ENCODE measurements around the gene ERF. TPM values are rescaled to one million over a fixed set of nuclear protein-coding genes. Genes with fewer than 3 reads are reported as not detected.

Gene ERF
- total RNA-seq, 1 experiment from 2014 or later = 96.1 TPM

DNA sequence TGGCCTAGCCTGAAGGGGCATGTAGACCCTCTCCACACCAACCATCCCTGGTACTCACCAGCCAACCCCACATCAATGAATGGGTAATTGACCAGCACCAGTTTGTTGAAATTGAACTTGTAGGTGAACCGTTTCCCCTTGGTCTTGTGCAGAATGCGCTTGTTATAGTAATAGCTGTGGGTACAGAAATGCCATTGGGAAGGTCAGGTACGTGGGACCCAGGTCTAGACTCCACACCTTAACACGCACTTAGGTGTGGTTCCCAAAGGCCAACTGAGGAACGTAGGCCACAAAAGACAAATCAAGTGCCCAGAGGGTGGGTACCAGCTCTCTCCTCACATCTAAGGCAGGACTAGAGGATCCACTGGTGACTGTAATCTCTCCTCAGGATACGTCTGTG lies 5.2 kb downstream of the ERF start:
- peaks cover 0 to 7% of the 10 kb centered on the region in 2 experiments; a peak in 2 of 4 replicates for H3K36me3 ChIP-seq (ENCODE audit: control insufficient read depth in 1 of 2, insufficient read depth in 2 of 2, low read length in 2 of 2)
- H3K9me2 ChIP-seq (ENCODE audit: insufficient read depth) = no peaks in the 10 kb centered on the region
- no peak for TF ChIP-seq ZNF274 (IDR thresholded peaks at IDR 0.05; ENCODE audit: low read depth, low read length)
- TF ChIP-seq, protein P1, sequence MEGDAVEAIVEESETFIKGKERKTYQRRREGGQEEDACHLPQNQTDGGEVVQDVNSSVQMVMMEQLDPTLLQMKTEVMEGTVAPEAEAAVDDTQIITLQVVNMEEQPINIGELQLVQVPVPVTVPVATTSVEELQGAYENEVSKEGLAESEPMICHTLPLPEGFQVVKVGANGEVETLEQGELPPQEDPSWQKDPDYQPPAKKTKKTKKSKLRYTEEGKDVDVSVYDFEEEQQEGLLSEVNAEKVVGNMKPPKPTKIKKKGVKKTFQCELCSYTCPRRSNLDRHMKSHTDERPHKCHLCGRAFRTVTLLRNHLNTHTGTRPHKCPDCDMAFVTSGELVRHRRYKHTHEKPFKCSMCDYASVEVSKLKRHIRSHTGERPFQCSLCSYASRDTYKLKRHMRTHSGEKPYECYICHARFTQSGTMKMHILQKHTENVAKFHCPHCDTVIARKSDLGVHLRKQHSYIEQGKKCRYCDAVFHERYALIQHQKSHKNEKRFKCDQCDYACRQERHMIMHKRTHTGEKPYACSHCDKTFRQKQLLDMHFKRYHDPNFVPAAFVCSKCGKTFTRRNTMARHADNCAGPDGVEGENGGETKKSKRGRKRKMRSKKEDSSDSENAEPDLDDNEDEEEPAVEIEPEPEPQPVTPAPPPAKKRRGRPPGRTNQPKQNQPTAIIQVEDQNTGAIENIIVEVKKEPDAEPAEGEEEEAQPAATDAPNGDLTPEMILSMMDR (IDR thresholded peaks at IDR 0.05 in 2 of 3, conservative IDR thresholded peaks at IDR 0.05 in 1 of 3; ENCODE audit: borderline replicate concordance in 1 of 3, insufficient read depth in 1 of 3, low read depth in 2 of 3, low read length in 2 of 3) = no peak
- no peak for TF ChIP-seq EZH2phosphoT487 (IDR thresholded peaks at IDR 0.05; ENCODE audit: borderline replicate concordance)
- TF ChIP-seq TCF7L2 (IDR thresholded peaks at IDR 0.05; ENCODE audit: borderline replicate concordance, extremely low read depth, insufficient read depth, insufficient read length) = no peak
- TF ChIP-seq JUND (IDR thresholded peaks at IDR 0.05) = no peak
- no peak for TF ChIP-seq ELF1 (IDR thresholded peaks at IDR 0.05; ENCODE audit: borderline replicate concordance, low read depth)
- TF ChIP-seq SRF (IDR thresholded peaks at IDR 0.05; ENCODE audit: low read depth) = no peak
- TF ChIP-seq EZH2 (IDR thresholded peaks at IDR 0.05) = no peak
- no peak for TF ChIP-seq ZFX (IDR thresholded peaks at IDR 0.05)
- TF ChIP-seq CBX3 (IDR thresholded peaks at IDR 0.05; ENCODE audit: low read depth) = no peak
- TF ChIP-seq, protein P2, sequence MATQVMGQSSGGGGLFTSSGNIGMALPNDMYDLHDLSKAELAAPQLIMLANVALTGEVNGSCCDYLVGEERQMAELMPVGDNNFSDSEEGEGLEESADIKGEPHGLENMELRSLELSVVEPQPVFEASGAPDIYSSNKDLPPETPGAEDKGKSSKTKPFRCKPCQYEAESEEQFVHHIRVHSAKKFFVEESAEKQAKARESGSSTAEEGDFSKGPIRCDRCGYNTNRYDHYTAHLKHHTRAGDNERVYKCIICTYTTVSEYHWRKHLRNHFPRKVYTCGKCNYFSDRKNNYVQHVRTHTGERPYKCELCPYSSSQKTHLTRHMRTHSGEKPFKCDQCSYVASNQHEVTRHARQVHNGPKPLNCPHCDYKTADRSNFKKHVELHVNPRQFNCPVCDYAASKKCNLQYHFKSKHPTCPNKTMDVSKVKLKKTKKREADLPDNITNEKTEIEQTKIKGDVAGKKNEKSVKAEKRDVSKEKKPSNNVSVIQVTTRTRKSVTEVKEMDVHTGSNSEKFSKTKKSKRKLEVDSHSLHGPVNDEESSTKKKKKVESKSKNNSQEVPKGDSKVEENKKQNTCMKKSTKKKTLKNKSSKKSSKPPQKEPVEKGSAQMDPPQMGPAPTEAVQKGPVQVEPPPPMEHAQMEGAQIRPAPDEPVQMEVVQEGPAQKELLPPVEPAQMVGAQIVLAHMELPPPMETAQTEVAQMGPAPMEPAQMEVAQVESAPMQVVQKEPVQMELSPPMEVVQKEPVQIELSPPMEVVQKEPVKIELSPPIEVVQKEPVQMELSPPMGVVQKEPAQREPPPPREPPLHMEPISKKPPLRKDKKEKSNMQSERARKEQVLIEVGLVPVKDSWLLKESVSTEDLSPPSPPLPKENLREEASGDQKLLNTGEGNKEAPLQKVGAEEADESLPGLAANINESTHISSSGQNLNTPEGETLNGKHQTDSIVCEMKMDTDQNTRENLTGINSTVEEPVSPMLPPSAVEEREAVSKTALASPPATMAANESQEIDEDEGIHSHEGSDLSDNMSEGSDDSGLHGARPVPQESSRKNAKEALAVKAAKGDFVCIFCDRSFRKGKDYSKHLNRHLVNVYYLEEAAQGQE (IDR thresholded peaks at IDR 0.05; ENCODE audit: low read depth) = no peak
- TF ChIP-seq, protein P3, sequence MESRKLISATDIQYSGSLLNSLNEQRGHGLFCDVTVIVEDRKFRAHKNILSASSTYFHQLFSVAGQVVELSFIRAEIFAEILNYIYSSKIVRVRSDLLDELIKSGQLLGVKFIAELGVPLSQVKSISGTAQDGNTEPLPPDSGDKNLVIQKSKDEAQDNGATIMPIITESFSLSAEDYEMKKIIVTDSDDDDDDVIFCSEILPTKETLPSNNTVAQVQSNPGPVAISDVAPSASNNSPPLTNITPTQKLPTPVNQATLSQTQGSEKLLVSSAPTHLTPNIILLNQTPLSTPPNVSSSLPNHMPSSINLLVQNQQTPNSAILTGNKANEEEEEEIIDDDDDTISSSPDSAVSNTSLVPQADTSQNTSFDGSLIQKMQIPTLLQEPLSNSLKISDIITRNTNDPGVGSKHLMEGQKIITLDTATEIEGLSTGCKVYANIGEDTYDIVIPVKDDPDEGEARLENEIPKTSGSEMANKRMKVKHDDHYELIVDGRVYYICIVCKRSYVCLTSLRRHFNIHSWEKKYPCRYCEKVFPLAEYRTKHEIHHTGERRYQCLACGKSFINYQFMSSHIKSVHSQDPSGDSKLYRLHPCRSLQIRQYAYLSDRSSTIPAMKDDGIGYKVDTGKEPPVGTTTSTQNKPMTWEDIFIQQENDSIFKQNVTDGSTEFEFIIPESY (IDR thresholded peaks at IDR 0.05; ENCODE audit: extremely low read depth, insufficient replicate concordance, low read length) = no peak
- no peak for TF ChIP-seq POLR2A (IDR thresholded peaks at IDR 0.05; ENCODE audit: borderline replicate concordance, extremely low read depth, insufficient read depth, insufficient read length)
- no peak for TF ChIP-seq CEBPB (IDR thresholded peaks at IDR 0.05; ENCODE audit: low read depth)
- TF ChIP-seq RAD21 (IDR thresholded peaks at IDR 0.05; ENCODE audit: low read depth) = no peak
- no peak for TF ChIP-seq EGR1 (IDR thresholded peaks at IDR 0.05; ENCODE audit: low read depth)
- no peak for TF ChIP-seq SIN3A (IDR thresholded peaks at IDR 0.05; ENCODE audit: low read depth)
- POLR2A ChIA-PET = interaction anchor here (0.6 to 0.8 kb wide), 2 partner anchors 13 to 30 kb away, joined by 3 to 4 read pairs; no protein-coding TSS in a partner anchor
- peaks cover 26 to 51% of the 10 kb centered on the region in 2 experiments for H3K4me1 ChIP-seq (ENCODE audit: control insufficient read depth in 1 of 2, insufficient read depth in 2 of 2, low read length in 2 of 2)
- no peaks in the 10 kb centered on the region for H3K9me3 ChIP-seq (ENCODE audit: control insufficient read depth in 1 of 2, insufficient read depth in 1 of 2, low read depth in 1 of 2, low read length in 2 of 2)
- intact Hi-C loops (cut with micrococcal nuclease) = no loop called here
- no peak overlapping the region for H3K4me2 ChIP-seq (ENCODE audit: low read length)
- H3K4me3 ChIP-seq (replicated peaks in 1 of 2; ENCODE audit: low read depth in 1 of 2, low read length in 2 of 2) = no peak overlapping the region
- H3K9ac ChIP-seq (ENCODE audit: low read length) = no peak overlapping the region
- ATAC-seq (no peak), DNase-seq (ENCODE audit: low read depth, low spot score) (no peak)
- H4K20me1 ChIP-seq (ENCODE audit: insufficient read depth) = peaks cover 3% of the 10 kb centered on the region; the same call in 1 of the 2 replicates
- H2AFZ ChIP-seq (ENCODE audit: low read depth, low read length, poor library complexity, severe bottlenecking) = no peak overlapping the region
- CTCF ChIA-PET = no interaction called here
- no TSS peak for BruUV-seq (replicated peaks)
- no peak overlapping the region; the same call in 1 of the 2 replicates for H3K27ac ChIP-seq (ENCODE audit: low read depth, low read length)
- H3K27me3 ChIP-seq (ENCODE audit: insufficient read depth, low read length) = no peaks in the 10 kb centered on the region
- H3K79me2 ChIP-seq (ENCODE audit: insufficient read depth, low read length) = peaks cover 52% of the 10 kb centered on the region
- RAD21 ChIA-PET (ENCODE audit: low non-redundant PET in 1 of 2, low total read pairs in 2 of 2, uncharacterized antibody in 2 of 2, unreplicated experiment in 2 of 2) = no interaction called here
